Vagina (tissue), 2 donors: ENCODE data around the gene PIK3R1.

Experiments
- CTCF ChIP-seq, 3 experiments: fragments of 450-650 bp in 2 of 3; fragments of 200-600 bp in 1 of 3; sonication (generic) in 1 of 3; IDR thresholded peaks; one replicate each; pipeline ENCODE4 v1.5.1; 2017 to 2019; ENCODE audit warnings: antibody characterized with exemption in 3 of 3, mild to moderate bottlenecking in 2 of 3, moderate library complexity in 2 of 3
- POLR2A ChIP-seq, 2 donors: fragments of 450-650 bp; IDR thresholded peaks; one replicate each; pipeline ENCODE4 v1.6.1; 2017; ENCODE audit warnings: antibody characterized with exemption in 2 of 2, mild to moderate bottlenecking in 2 of 2, moderate library complexity in 2 of 2
- POLR2AphosphoS5 ChIP-seq, 2 donors: sonication (generic); formaldehyde crosslinking; IDR thresholded peaks; one replicate each; pipeline ENCODE4 v1.9.0; 2017; ENCODE audit warnings: antibody characterized with exemption in 2 of 2, mild to moderate bottlenecking in 2 of 2, low read depth in 1 of 2; ENCODE audit not compliant: insufficient read depth in 1 of 2

GRCh38 chr5:68314465-68314864 is 98.9 kb downstream of the PIK3R1 start:
- TF ChIP-seq CTCF (IDR thresholded peaks at IDR 0.05) (no peak), POLR2A (IDR thresholded peaks at IDR 0.05) (no peak), POLR2AphosphoS5 (IDR thresholded peaks at IDR 0.05; ENCODE audit: insufficient read depth in 1 of 2, low read depth in 1 of 2) (no peak)
